Fibroblast of skin of scalp (primary cell): ENCODE results near the gene SLC1A4.

Experiments
- DNase-seq: peaks from one replicate; pipeline ENCODE4 v3.0.0-alpha.2; 2013

The SLC1A4 gene

GRCh38 chr2:65055422-65056214, 66.4 kb downstream of the SLC1A4 start:
- DNase-seq, result no peak

- peak; percentile 97 for DNase-seq
These were observed 67.2 kb downstream of the SLC1A4 start, which contains the start of gene CEP68 for GRCh38 chr2:65056215-65057053. TSS of gene CEP68 (plus strand) at chr2:65056416. CDS start at chr2:65069445, 13,029 bp downstream.

- no peak for DNase-seq
These were observed 67.8 kb downstream of the SLC1A4 start for GRCh38 chr2:65057054-65057375.

GRCh38 chr2:65057391-65058052, 68.3 kb downstream of the SLC1A4 start:
- DNase-seq, result peak; percentile 33

GRCh38 chr2:65059071-65059470, 69.9 kb downstream of the SLC1A4 start:
- DNase-seq, result no peak

GRCh38 chr2:65061146-65061909, 72.1 kb downstream of the SLC1A4 start:
- no peak for DNase-seq

GRCh38 chr2:65061910-65062339, 72.7 kb downstream of the SLC1A4 start:
- DNase-seq, result no peak

- DNase-seq, result peak; percentile 78
These were observed 73.9 kb downstream of the SLC1A4 start for GRCh38 chr2:65062843-65063825.

GRCh38 chr2:65064728-65065552, 75.7 kb downstream of the SLC1A4 start:
- DNase-seq, result peak; percentile 86

GRCh38 chr2:65067806-65068553, 78.8 kb downstream of the SLC1A4 start:
- DNase-seq, result no peak

GRCh38 chr2:65069439-65069824, 80.2 kb downstream of the SLC1A4 start:
- no peak for DNase-seq

- DNase-seq, result peak; percentile 37
These were observed 81.1 kb downstream of the SLC1A4 start for GRCh38 chr2:65070172-65070830.

GRCh38 chr2:65070856-65071255, 81.7 kb downstream of the SLC1A4 start:
- DNase-seq, result no peak

GRCh38 chr2:65071499-65072180, 82.4 kb downstream of the SLC1A4 start:
- no peak for DNase-seq

GRCh38 chr2:65072181-65072970, 83.2 kb downstream of the SLC1A4 start:
- DNase-seq, result no peak
